ENCODE measurements around the gene AUTS2.

Gene AUTS2

GRCh38 chr7:70836279-70836678 is 1238.0 kb downstream of the AUTS2 start:
- DNase-seq = no peak

- DNase-seq = no peak
Measured at GRCh38 chr7:70836946-70837345, 1238.7 kb downstream of the AUTS2 start.

GRCh38 chr7:70837589-70837988 is 1239.3 kb downstream of the AUTS2 start:
- no peak for DNase-seq

DNA sequence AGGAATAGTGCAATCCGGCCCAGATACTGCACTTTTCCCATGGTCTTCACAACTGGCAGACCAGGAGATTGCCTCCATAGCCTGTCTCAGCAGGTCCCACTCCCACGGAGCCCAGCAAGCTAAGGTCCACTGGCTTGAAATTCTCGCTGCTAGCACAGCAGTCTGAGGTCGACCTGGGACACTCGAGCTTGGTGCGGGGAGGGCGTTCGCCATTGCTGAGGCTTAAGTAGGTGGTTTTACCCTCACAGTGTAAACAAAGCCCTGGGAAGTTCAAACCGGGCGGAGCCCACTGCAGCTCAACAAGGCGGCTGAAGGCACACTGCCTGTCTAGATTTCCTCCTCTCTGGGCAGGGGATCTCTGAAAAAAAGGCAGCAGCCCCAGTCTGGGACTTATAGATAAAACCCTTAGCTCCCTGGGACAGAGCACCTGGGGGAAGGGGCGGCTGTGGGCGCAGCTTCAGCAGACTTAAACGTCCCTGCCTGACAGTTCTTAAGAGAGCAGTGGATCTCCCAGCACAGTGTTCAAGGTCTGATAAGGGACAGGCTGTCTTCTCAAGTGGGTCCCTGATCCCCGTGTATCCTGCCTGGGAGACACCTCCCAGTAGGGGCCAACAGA is 1240.1 kb downstream of the AUTS2 start:
- DNase-seq = no peak
